Measurements from ENCODE around the gene LPCAT3. TPM values are rescaled to one million over a fixed set of nuclear protein-coding genes. Genes with fewer than 3 reads are reported as not detected.

LPCAT3 gene
- total RNA-seq, 1 donor from 2014 or later = 18.8 TPM

DNA sequence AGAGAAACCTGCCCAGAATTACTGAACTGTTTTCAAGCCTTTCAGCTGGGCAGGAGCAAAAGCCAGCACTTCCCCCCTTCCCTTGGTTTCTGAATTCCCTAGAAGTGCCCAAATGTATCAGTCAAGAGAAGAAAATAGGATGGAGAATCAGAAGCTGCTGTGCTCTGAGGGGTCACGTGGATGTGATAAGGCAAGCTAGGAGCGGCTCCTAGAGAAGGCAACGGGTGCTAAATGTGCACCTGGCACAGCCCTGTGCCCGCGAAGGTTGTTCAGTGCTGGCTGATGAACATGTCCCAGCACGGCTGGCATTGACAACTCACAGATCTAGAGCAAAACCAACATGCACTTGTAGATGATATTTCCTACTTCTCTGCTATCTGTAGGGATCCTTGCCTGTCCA, 39.3 kb downstream of the LPCAT3 start:
- TF ChIP-seq, protein P1, sequence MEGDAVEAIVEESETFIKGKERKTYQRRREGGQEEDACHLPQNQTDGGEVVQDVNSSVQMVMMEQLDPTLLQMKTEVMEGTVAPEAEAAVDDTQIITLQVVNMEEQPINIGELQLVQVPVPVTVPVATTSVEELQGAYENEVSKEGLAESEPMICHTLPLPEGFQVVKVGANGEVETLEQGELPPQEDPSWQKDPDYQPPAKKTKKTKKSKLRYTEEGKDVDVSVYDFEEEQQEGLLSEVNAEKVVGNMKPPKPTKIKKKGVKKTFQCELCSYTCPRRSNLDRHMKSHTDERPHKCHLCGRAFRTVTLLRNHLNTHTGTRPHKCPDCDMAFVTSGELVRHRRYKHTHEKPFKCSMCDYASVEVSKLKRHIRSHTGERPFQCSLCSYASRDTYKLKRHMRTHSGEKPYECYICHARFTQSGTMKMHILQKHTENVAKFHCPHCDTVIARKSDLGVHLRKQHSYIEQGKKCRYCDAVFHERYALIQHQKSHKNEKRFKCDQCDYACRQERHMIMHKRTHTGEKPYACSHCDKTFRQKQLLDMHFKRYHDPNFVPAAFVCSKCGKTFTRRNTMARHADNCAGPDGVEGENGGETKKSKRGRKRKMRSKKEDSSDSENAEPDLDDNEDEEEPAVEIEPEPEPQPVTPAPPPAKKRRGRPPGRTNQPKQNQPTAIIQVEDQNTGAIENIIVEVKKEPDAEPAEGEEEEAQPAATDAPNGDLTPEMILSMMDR (IDR thresholded peaks at IDR 0.05) = no peak
- H3K9me3 Mint-ChIP-seq (ENCODE audit: low read depth) = no peaks in the 10 kb centered on the region

DNA sequence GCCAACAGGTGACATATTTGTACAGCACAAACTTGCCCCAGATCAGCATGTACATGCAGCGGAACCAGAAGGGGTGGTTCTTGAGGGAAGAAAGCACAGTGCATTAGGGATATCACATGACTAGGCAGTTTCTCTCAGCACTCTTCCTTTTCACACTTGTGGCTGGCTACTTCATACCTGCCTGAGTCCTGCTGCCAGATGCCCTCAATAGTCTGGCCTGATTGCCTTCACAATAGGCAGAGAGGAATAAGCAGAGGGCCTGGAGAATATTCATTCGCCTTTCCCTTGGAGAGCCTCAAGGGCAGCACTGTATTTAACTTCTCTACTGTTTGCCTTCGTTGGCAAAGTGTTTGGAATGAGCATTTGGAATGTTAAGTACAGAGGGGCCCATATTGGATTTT, 39.7 kb downstream of the LPCAT3 start:
- Mint-ChIP-seq H3K4me3 (ENCODE audit: unreplicated experiment) (no peak overlapping the region), H3K36me3 (ENCODE audit: low read depth) (peaks cover 22% of the 10 kb centered on the region), H3K27ac (ENCODE audit: unreplicated experiment) (no peak overlapping the region), H3K4me1 (ENCODE audit: low read depth) (no peaks in the 10 kb centered on the region), H3K9me3 (ENCODE audit: low read depth) (no peaks in the 10 kb centered on the region), H3K27me3 (ENCODE audit: low read depth) (no peaks in the 10 kb centered on the region)
- TF ChIP-seq, protein P1 (IDR thresholded peaks at IDR 0.05) = no peak
- DNase-seq (ENCODE audit: low spot score) = no peak

More for the DNA sequence above, 39.3 kb downstream of the LPCAT3 start:
- Mint-ChIP-seq H3K4me1 (ENCODE audit: low read depth) (no peaks in the 10 kb centered on the region), H3K36me3 (ENCODE audit: low read depth) (peaks cover 22% of the 10 kb centered on the region), H3K27ac (ENCODE audit: unreplicated experiment) (no peak overlapping the region), H3K27me3 (ENCODE audit: low read depth) (no peaks in the 10 kb centered on the region), H3K4me3 (ENCODE audit: unreplicated experiment) (no peak overlapping the region)
- DNase-seq (ENCODE audit: low spot score) = no peak

DNA sequence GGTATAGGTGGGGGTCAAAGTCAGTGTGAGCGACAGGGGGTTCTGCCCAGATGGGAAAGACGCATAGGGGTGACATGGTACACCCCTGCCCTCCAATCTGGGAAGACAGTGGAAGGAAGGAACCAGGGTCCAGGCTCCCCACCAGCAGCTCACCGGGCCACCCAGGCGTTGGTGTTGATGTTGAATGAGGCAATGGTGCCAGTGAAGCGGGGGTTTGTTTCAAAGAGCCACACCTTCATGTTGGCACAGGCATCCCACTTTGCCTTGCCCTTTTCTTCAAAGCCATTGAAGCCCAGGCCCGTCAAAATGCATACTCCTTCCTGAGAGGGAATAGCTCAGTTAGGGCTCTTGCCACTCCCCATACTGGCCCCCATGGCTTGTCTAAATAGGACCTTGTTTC, 40.1 kb downstream of the LPCAT3 start:
- Mint-ChIP-seq H3K27ac (ENCODE audit: unreplicated experiment) (no peak overlapping the region), H3K4me1 (ENCODE audit: low read depth) (no peaks in the 10 kb centered on the region), H3K36me3 (ENCODE audit: low read depth) (peaks cover 22% of the 10 kb centered on the region), H3K27me3 (ENCODE audit: low read depth) (no peaks in the 10 kb centered on the region), H3K4me3 (ENCODE audit: unreplicated experiment) (no peak overlapping the region), H3K9me3 (ENCODE audit: low read depth) (no peaks in the 10 kb centered on the region)
- DNase-seq (ENCODE audit: low spot score) = no peak
- TF ChIP-seq, protein P1 (IDR thresholded peaks at IDR 0.05) = no peak

DNA sequence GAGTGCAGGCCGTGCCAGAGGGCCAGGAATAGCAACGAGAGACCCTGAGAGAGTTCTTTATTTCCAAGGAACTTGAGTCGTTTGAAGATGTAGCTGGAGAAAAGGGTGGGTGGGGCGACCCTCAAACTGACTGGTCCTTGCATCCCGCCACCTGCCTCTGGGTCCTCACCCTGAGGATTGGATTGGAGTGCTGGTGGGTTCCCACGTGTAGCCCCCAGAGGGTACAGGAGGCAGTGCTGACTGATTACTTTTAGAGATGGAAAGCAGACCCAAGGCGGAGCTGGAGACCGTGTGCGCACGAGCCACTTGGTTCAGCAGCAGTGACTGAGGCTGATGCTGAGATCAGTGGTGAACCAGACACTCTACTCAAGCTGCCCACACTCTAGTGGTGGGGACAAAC, 40.6 kb downstream of the LPCAT3 start:
- Mint-ChIP-seq H3K4me3 (ENCODE audit: unreplicated experiment) (no peak overlapping the region), H3K9me3 (ENCODE audit: low read depth) (no peaks in the 10 kb centered on the region), H3K27me3 (ENCODE audit: low read depth) (no peaks in the 10 kb centered on the region), H3K4me1 (ENCODE audit: low read depth) (peaks cover 1% of the 10 kb centered on the region), H3K27ac (ENCODE audit: unreplicated experiment) (no peak overlapping the region), H3K36me3 (ENCODE audit: low read depth) (peaks cover 22% of the 10 kb centered on the region)
- DNase-seq (ENCODE audit: low spot score) = no peak
- TF ChIP-seq, protein P1 (IDR thresholded peaks at IDR 0.05) = no peak

DNA sequence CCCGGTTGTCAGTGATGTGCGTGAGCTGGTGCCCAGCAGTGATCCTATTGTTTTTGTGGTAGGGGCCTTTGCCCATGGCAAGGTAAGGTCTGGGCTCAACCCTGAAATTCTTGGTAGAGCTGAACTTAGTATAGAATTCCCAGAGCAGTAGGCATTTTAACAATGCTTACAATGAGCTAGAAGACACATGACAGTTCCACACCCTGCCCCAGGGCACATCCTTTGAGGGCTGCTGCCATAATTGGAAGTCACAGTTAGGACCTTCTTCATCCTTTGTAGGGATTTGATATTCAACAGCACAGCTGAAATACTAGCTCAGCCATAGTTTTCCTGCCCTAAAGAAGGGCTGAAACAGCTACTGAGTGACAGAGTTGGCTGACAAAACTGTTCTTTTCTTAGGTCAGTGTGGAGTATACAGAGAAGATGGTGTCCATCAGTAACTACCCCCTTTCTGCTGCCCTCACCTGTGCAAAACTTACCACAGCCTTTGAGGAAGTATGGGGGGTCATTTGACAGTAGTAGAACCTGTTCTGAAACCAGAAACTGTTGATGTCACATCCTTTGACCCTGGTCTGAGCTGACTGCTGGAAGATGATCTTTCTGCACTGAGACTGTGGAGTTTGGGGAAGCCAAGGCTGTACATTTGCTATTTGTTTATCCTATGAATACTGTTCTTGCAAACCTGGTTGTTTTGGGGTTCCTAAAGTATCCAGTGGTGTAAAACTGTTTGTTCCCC, 42.8 kb downstream of the LPCAT3 start:
- Mint-ChIP-seq H3K4me1 (ENCODE audit: low read depth) (peaks cover 18% of the 10 kb centered on the region), H3K4me3 (ENCODE audit: unreplicated experiment) (no peak overlapping the region), H3K9me3 (ENCODE audit: low read depth) (no peaks in the 10 kb centered on the region), H3K27ac (ENCODE audit: unreplicated experiment) (no peak overlapping the region), H3K27me3 (ENCODE audit: low read depth) (no peaks in the 10 kb centered on the region), H3K36me3 (ENCODE audit: low read depth) (peaks cover 17% of the 10 kb centered on the region)
- TF ChIP-seq, protein P1 (IDR thresholded peaks at IDR 0.05) = no peak
- no peak for DNase-seq (ENCODE audit: low spot score)

Measured in chondrocyte (in vitro differentiated cells).